ENCODE data around the gene FOXO3. TPM values are rescaled to one million over a fixed set of nuclear protein-coding genes. Genes with fewer than 3 reads are reported as not detected.
A peak's percentile ranks its signal among the peaks of the same experiment; 100 is the strongest.
"Not testable (repeated sequence)": the region's sequence is repeated elsewhere in the genome, so short reads cannot be mapped to it uniquely, and the experiment has no call there.

FOXO3 gene
- total and polyA plus RNA-seq, 2 of the 13 experiments (the other 11 are each of a cell fraction or from before 2014, with no cell fraction given), result 16.0 to 22.5 TPM

DNA sequence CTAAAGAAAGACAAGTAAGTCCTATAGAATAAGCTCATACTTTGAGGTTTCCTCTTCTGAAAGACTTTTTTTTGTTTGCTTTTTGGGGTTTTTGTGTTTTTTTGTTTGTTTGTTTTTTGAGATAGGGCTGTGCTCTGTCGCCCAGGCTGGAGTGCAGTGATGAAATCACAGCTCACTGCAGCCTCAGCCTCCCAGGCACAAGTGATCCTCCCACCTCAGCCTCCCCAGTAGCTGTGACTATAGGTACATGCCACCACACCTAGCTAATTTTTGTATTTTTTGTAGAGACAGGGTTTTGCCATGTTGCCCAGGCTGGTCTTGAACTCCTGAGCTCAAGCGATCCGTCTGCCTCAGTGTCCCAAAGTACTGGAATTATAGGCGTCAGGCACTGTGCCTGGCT is 98.1 kb downstream of the FOXO3 start:
- CTCF ChIA-PET (ENCODE audit: low intra/inter-chr PET ratio, low total read pairs); POLR2A ChIA-PET; H3K9ac ChIP-seq (ENCODE audit: insufficient read depth, low read depth, low read length); H3K9me3 ChIP-seq (ENCODE audit: low read length); H3K4me2 ChIP-seq (ENCODE audit: low read depth, low read length); BruUV-seq (replicated peaks); in situ Hi-C loops (cut with HindIII; ENCODE audit: extremely low pct_ligation_motif_present, low pct_unique_long_range_greater_than_20kb); H3K27me3 ChIP-seq (ENCODE audit: control insufficient read depth in 1 of 2, insufficient read depth in 2 of 2, low read length in 2 of 2); DNase-seq (ENCODE audit: low spot score); H2AFZ ChIP-seq (ENCODE audit: low read length); H3K4me3 ChIP-seq (replicated peaks in 1 of 3; ENCODE audit: insufficient read depth in 1 of 3, low read depth in 2 of 3, low read length in 3 of 3); H3K36me3 ChIP-seq (replicated peaks in 1 of 2; ENCODE audit: control insufficient read depth in 1 of 2, insufficient read depth in 2 of 2, low read length in 2 of 2); H3K27ac ChIP-seq (ENCODE audit: extremely low read length, insufficient read depth, low read length); FAIRE-seq; intact Hi-C loops (cut with micrococcal nuclease; ENCODE audit: unreplicated experiment); ATAC-seq: not testable (repeated sequence)
- 95% methylated on average over 4 of the region's 4 CpGs for WGBS (ENCODE audit: low lambda C conversion rate)
- H3K79me2 ChIP-seq (ENCODE audit: insufficient read depth, low read length), result peaks cover 54% of the 10 kb centered on the region
- H3K4me1 ChIP-seq (ENCODE audit: insufficient read depth, low read length), result peaks cover 43% of the 10 kb centered on the region
- TF ChIP-seq, protein P1, sequence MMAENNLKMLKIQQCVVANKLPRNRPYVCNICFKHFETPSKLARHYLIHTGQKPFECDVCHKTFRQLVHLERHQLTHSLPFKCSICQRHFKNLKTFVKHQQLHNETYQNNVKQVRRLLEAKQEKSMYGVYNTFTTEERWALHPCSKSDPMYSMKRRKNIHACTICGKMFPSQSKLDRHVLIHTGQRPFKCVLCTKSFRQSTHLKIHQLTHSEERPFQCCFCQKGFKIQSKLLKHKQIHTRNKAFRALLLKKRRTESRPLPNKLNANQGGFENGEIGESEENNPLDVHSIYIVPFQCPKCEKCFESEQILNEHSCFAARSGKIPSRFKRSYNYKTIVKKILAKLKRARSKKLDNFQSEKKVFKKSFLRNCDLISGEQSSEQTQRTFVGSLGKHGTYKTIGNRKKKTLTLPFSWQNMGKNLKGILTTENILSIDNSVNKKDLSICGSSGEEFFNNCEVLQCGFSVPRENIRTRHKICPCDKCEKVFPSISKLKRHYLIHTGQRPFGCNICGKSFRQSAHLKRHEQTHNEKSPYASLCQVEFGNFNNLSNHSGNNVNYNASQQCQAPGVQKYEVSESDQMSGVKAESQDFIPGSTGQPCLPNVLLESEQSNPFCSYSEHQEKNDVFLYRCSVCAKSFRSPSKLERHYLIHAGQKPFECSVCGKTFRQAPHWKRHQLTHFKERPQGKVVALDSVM (CRISPR knock-in tag; IDR thresholded peaks at IDR 0.05), result peak; percentile 90
- H4K20me1 ChIP-seq (ENCODE audit: insufficient read depth, low read length), result peaks cover 37% of the 10 kb centered on the region

DNA sequence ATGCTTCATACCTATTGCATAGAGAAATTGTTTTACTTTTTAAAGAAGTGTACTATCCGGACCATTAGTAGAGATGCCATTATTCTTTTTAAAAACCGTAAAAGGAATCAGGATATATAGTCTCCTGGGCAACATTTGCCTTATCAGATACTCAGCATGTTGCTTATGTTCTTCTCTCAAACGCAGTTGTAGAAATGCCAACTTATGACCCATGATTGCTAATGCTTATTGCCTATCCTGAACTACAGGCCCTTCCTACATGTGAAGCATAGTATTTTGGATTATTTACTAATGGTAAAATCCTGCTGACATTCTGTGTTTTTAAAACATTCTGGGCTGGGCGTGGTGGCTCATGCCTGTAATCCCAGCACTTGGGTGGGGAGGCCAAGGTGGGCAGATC is 99.5 kb downstream of the FOXO3 start:
- in situ Hi-C loops (cut with HindIII; ENCODE audit: extremely low pct_ligation_motif_present, low pct_unique_long_range_greater_than_20kb), result no loop called here
- ChIA-PET CTCF (ENCODE audit: low intra/inter-chr PET ratio, low total read pairs) (no interaction called here), POLR2A (no interaction called here)
- Histone ChIP-seq H3K27ac (ENCODE audit: extremely low read length, insufficient read depth, low read length) (no peak overlapping the region), H3K4me3 (replicated peaks in 1 of 3; ENCODE audit: insufficient read depth in 1 of 3, low read depth in 2 of 3, low read length in 3 of 3) (no peak overlapping the region), H3K4me2 (ENCODE audit: low read depth, low read length) (no peak overlapping the region), H3K27me3 (ENCODE audit: control insufficient read depth in 1 of 2, insufficient read depth in 2 of 2, low read length in 2 of 2) (no peaks in the 10 kb centered on the region), H3K36me3 (replicated peaks in 1 of 2; ENCODE audit: control insufficient read depth in 1 of 2, insufficient read depth in 2 of 2, low read length in 2 of 2) (peaks cover 0 to 10% of the 10 kb centered on the region in 2 experiments; a peak in 3 of 5 replicates), H3K79me2 (ENCODE audit: insufficient read depth, low read length) (peaks cover 43% of the 10 kb centered on the region), H4K20me1 (ENCODE audit: insufficient read depth, low read length) (peaks cover 30% of the 10 kb centered on the region), H3K9me3 (ENCODE audit: low read length) (no peaks in the 10 kb centered on the region), H2AFZ (ENCODE audit: low read length) (no peak overlapping the region), H3K9ac (ENCODE audit: insufficient read depth, low read depth, low read length) (no peak overlapping the region), H3K4me1 (ENCODE audit: insufficient read depth, low read length) (peaks cover 33% of the 10 kb centered on the region)
- no peak for ATAC-seq
- 95% methylated on average over 4 of the region's 4 CpGs for WGBS (ENCODE audit: low lambda C conversion rate)
- intact Hi-C loops (cut with micrococcal nuclease; ENCODE audit: unreplicated experiment), result no loop called here
- FAIRE-seq, result no peak
- no peak for DNase-seq (ENCODE audit: low spot score)
- TF ChIP-seq ZNF720 (CRISPR knock-in tag; IDR thresholded peaks at IDR 0.05), result no peak
- BruUV-seq (replicated peaks), result no TSS peak
